GM21717 (cell line): ENCODE measurements around the gene HIGD1C.
"Not testable (repeated sequence)": the region's sequence is repeated elsewhere in the genome, so short reads cannot be mapped to it uniquely, and the experiment has no call there.

Experiments used
- ATAC-seq: cut with Tn5 transposase; IDR thresholded peaks from one replicate; pipeline ENCODE4 v1.9.1; 2021; ENCODE audit warnings: mild to moderate bottlenecking, moderate library complexity; ENCODE audit not compliant: unreplicated experiment

HIGD1C gene

GRCh38 chr12:51013441-51013840, 61.1 kb downstream of the HIGD1C start:
- ATAC-seq, result no peak

GRCh38 chr12:51014467-51014866, 62.1 kb downstream of the HIGD1C start:
- not testable (repeated sequence) for ATAC-seq

- no peak for ATAC-seq
Observed at GRCh38 chr12:51017452-51017851, 65.1 kb downstream of the HIGD1C start.

GRCh38 chr12:51018956-51019355, 66.6 kb downstream of the HIGD1C start:
- no peak for ATAC-seq

GRCh38 chr12:51019927-51020326, 67.6 kb downstream of the HIGD1C start:
- ATAC-seq, result no peak
